HEK293 (cell line): ENCODE results near the gene RRAGC.

Experiments
- GLIS2 ChIP-seq: fragments of 450-650 bp; formaldehyde crosslinking; IDR thresholded peaks from 2 replicates; pipeline ENCODE4 v1.5.1; 2016; ENCODE audit warnings: missing biosample characterization, missing genetic modification characterization
- PRDM4 ChIP-seq: fragments of 450-650 bp; formaldehyde crosslinking; IDR thresholded peaks from 2 replicates; pipeline ENCODE4 v1.5.1; 2017; ENCODE audit warnings: missing biosample characterization, missing genetic modification characterization
- REPIN1 ChIP-seq: fragments of 450-650 bp; formaldehyde crosslinking; IDR thresholded peaks from 2 replicates; pipeline ENCODE4 v1.5.1; 2017; ENCODE audit warnings: missing biosample characterization, missing genetic modification characterization, low read depth
- TSHZ1 ChIP-seq: fragments of 450-650 bp; formaldehyde crosslinking; IDR thresholded peaks from 2 replicates; pipeline ENCODE4 v1.5.1; 2016; ENCODE audit warnings: missing biosample characterization, missing genetic modification characterization, borderline replicate concordance
- ZBTB20 ChIP-seq: fragments of 450-650 bp; formaldehyde crosslinking; IDR thresholded peaks from 2 replicates; pipeline ENCODE4 v1.5.1; 2016; ENCODE audit warnings: missing biosample characterization, missing genetic modification characterization
- ZNF146 ChIP-seq: fragments of 450-650 bp; formaldehyde crosslinking; IDR thresholded peaks from 2 replicates; pipeline ENCODE4 v1.5.1; 2016; ENCODE audit warnings: missing biosample characterization, missing genetic modification characterization
- ZNF157 ChIP-seq: fragments of 450-650 bp; formaldehyde crosslinking; IDR thresholded peaks from 2 replicates; pipeline ENCODE4 v1.5.1; 2016; ENCODE audit warnings: missing biosample characterization, missing genetic modification characterization
- ZNF169 ChIP-seq: fragments of 450-650 bp; formaldehyde crosslinking; IDR thresholded peaks from 2 replicates; pipeline ENCODE4 v1.5.1; 2016; ENCODE audit warnings: missing biosample characterization, missing genetic modification characterization
- ZNF184 ChIP-seq: fragments of 450-650 bp; IDR thresholded peaks from 2 replicates; pipeline ENCODE4 v1.5.1; 2018; ENCODE audit warnings: missing biosample characterization, mild to moderate bottlenecking, missing genetic modification characterization
- ZNF2 ChIP-seq: fragments of 450-650 bp; formaldehyde crosslinking; IDR thresholded peaks from 2 replicates; pipeline ENCODE4 v1.5.1; 2016; ENCODE audit warnings: missing biosample characterization, missing genetic modification characterization
- ZNF221 ChIP-seq: fragments of 450-650 bp; formaldehyde crosslinking; IDR thresholded peaks from 2 replicates; pipeline ENCODE4 v1.5.1; 2017; ENCODE audit warnings: missing biosample characterization, missing genetic modification characterization, borderline replicate concordance
- ZNF223 ChIP-seq: fragments of 450-650 bp; formaldehyde crosslinking; IDR thresholded peaks from 2 replicates; pipeline ENCODE4 v1.5.1; 2016; ENCODE audit warnings: missing biosample characterization, missing genetic modification characterization
- ZNF23 ChIP-seq: fragments of 450-650 bp; formaldehyde crosslinking; IDR thresholded peaks from 2 replicates; pipeline ENCODE4 v1.5.1; 2016; ENCODE audit warnings: missing biosample characterization, missing genetic modification characterization, borderline replicate concordance
- ZNF239 ChIP-seq: fragments of 450-650 bp; formaldehyde crosslinking; IDR thresholded peaks from 2 replicates; pipeline ENCODE4 v1.5.1; 2016; ENCODE audit warnings: missing biosample characterization, missing genetic modification characterization
- ZNF248 ChIP-seq: fragments of 450-650 bp; formaldehyde crosslinking; IDR thresholded peaks from 2 replicates; pipeline ENCODE4 v1.5.1; 2017; ENCODE audit warnings: missing biosample characterization, missing genetic modification characterization
- ZNF324 ChIP-seq: fragments of 450-650 bp; formaldehyde crosslinking; IDR thresholded peaks from 2 replicates; pipeline ENCODE4 v1.5.1; 2016; ENCODE audit warnings: missing biosample characterization, missing genetic modification characterization
- ZNF37A ChIP-seq: fragments of 450-650 bp; IDR thresholded peaks from 2 replicates; pipeline ENCODE4 v1.5.1; 2018; ENCODE audit warnings: missing biosample characterization, missing genetic modification characterization
- ZNF510 ChIP-seq: fragments of 450-650 bp; formaldehyde crosslinking; IDR thresholded peaks from 2 replicates; pipeline ENCODE4 v1.5.1; 2018; ENCODE audit warnings: mild to moderate bottlenecking, missing genetic modification characterization, missing biosample characterization; ENCODE audit not compliant: insufficient replicate concordance
- ZNF571 ChIP-seq: fragments of 450-650 bp; formaldehyde crosslinking; IDR thresholded peaks from 2 replicates; pipeline ENCODE4 v1.5.0; 2017; ENCODE audit warnings: missing biosample characterization, missing genetic modification characterization
- ZNF624 ChIP-seq: fragments of 450-650 bp; formaldehyde crosslinking; IDR thresholded peaks from 2 replicates; pipeline ENCODE4 v1.5.1; 2017; ENCODE audit warnings: missing biosample characterization, missing genetic modification characterization
- ZNF654 ChIP-seq: fragments of 450-650 bp; formaldehyde crosslinking; IDR thresholded peaks from 2 replicates; pipeline ENCODE4 v1.5.1; 2016; ENCODE audit warnings: low read depth, missing biosample characterization, missing genetic modification characterization
- ZNF76 ChIP-seq: fragments of 450-650 bp; formaldehyde crosslinking; IDR thresholded peaks from 2 replicates; pipeline ENCODE4; 2016; ENCODE audit warnings: low read depth, missing biosample characterization, missing genetic modification characterization, borderline replicate concordance
- ZNF776 ChIP-seq: fragments of 450-650 bp; formaldehyde crosslinking; IDR thresholded peaks from 2 replicates; pipeline ENCODE4 v1.5.0; 2017; ENCODE audit warnings: missing biosample characterization, missing genetic modification characterization, borderline replicate concordance
- ZSCAN16 ChIP-seq: fragments of 450-650 bp; formaldehyde crosslinking; IDR thresholded peaks from 2 replicates; pipeline ENCODE4 v1.5.1; 2016; ENCODE audit warnings: missing biosample characterization, missing genetic modification characterization
- ZSCAN30 ChIP-seq: fragments of 450-650 bp; IDR thresholded peaks from 2 replicates; pipeline ENCODE4 v1.5.1; 2018; ENCODE audit warnings: missing biosample characterization, mild to moderate bottlenecking, missing genetic modification characterization, moderate library complexity
- ZXDB ChIP-seq: fragments of 450-650 bp; formaldehyde crosslinking; IDR thresholded peaks from 2 replicates; pipeline ENCODE4 v1.5.1; 2016; ENCODE audit warnings: missing biosample characterization, missing genetic modification characterization
- TF ChIP-seq, protein P1 (sequence below): fragments of 450-650 bp; formaldehyde crosslinking; IDR thresholded peaks from 2 replicates; pipeline ENCODE4 v1.5.1; 2016; ENCODE audit warnings: missing biosample characterization, missing genetic modification characterization
- TF ChIP-seq, protein P2 (sequence below): fragments of 450-650 bp; formaldehyde crosslinking; IDR thresholded peaks from 2 replicates; pipeline ENCODE4 v1.5.1; 2016; ENCODE audit warnings: missing biosample characterization, missing genetic modification characterization
- TF ChIP-seq, protein P3 (sequence below): fragments of 450-650 bp; formaldehyde crosslinking; IDR thresholded peaks from 2 replicates; pipeline ENCODE4 v1.5.1; 2016; ENCODE audit warnings: missing biosample characterization, missing genetic modification characterization

RRAGC gene

GRCh38 chr1:38818175-38818976, 41.2 kb downstream of the RRAGC start (continued):
- TF ChIP-seq ZNF169 (tag by site-specific recombination) (no peak), ZNF76 (tag by site-specific recombination) (no peak), ZNF776 (tag by site-specific recombination) (no peak), REPIN1 (tag by site-specific recombination) (no peak), ZNF510 (tag by site-specific recombination) (no peak), GLIS2 (no peak), ZNF248 (tag by site-specific recombination) (no peak), TSHZ1 (no peak), ZNF157 (tag by site-specific recombination) (no peak), ZNF23 (tag by site-specific recombination) (no peak), ZNF654 (peak; percentile 22; the same call in 1 of the 2 replicates), ZNF184 (tag by site-specific recombination) (0 out of 2 replicates have a peak, but pooled peaks have one; percentile 54), ZNF2 (tag by site-specific recombination) (no peak), ZXDB (tag by site-specific recombination) (no peak), ZBTB20 (tag by site-specific recombination) (peak; percentile 84; the same call in 1 of the 2 replicates), ZNF223 (tag by site-specific recombination) (no peak), ZNF571 (tag by site-specific recombination) (no peak), ZNF624 (tag by site-specific recombination) (no peak), ZNF37A (tag by site-specific recombination) (no peak), ZNF221 (tag by site-specific recombination) (no peak), ZSCAN16 (tag by site-specific recombination) (no peak), ZSCAN30 (peak; percentile 62), PRDM4 (tag by site-specific recombination) (peak; percentile 80), ZNF239 (tag by site-specific recombination) (no peak), ZNF146 (tag by site-specific recombination) (no peak), ZNF324 (tag by site-specific recombination) (no peak)
- TF ChIP-seq, protein P1, sequence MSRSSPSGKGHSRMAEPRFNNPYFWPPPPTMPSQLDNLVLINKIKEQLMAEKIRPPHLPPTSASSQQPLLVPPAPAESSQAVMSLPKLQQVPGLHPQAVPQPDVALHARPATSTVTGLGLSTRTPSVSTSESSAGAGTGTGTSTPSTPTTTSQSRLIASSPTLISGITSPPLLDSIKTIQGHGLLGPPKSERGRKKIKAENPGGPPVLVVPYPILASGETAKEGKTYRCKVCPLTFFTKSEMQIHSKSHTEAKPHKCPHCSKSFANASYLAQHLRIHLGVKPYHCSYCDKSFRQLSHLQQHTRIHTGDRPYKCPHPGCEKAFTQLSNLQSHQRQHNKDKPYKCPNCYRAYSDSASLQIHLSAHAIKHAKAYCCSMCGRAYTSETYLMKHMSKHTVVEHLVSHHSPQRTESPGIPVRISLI, result no peak
- TF ChIP-seq, protein P2, sequence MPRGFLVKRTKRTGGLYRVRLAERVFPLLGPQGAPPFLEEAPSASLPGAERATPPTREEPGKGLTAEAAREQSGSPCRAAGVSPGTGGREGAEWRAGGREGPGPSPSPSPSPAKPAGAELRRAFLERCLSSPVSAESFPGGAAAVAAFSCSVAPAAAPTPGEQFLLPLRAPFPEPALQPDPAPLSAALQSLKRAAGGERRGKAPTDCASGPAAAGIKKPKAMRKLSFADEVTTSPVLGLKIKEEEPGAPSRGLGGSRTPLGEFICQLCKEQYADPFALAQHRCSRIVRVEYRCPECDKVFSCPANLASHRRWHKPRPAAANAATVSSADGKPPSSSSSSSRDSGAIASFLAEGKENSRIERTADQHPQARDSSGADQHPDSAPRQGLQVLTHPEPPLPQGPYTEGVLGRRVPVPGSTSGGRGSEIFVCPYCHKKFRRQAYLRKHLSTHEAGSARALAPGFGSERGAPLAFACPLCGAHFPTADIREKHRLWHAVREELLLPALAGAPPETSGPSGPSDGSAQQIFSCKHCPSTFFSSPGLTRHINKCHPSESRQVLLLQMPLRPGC (tag by site-specific recombination), result no peak
- TF ChIP-seq, protein P3, sequence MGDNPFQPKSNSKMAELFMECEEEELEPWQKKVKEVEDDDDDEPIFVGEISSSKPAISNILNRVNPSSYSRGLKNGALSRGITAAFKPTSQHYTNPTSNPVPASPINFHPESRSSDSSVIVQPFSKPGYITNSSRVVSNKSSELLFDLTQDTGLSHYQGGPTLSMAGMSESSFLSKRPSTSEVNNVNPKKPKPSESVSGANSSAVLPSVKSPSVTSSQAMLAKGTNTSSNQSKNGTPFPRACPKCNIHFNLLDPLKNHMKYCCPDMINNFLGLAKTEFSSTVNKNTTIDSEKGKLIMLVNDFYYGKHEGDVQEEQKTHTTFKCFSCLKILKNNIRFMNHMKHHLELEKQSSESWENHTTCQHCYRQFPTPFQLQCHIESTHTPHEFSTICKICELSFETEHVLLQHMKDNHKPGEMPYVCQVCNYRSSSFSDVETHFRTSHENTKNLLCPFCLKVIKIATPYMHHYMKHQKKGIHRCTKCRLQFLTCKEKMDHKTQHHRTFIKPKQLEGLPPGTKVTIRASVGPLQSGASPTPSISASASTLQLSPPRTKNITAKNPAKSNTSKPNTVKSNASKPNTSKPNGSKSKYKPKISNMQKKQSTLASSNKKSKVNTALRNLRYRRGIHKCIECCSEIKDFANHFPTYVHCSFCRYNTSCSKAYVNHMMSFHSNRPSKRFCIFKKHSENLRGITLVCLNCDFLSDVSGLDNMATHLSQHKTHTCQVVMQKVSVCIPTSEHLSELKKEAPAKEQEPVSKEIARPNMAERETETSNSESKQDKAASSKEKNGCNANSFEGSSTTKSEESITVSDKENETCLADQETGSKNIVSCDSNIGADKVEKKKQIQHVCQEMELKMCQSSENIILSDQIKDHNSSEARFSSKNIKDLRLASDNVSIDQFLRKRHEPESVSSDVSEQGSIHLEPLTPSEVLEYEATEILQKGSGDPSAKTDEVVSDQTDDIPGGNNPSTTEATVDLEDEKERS (tag by site-specific recombination), result no peak
